H1 (cell line): ENCODE measurements around the gene EPN3. TPM values are rescaled to one million over a fixed set of nuclear protein-coding genes. Genes with fewer than 3 reads are reported as not detected.

Source experiments
- ASH2L ChIP-seq: fragments of 200-600, 300-600 bp; sonication (generic); IDR thresholded peaks from one replicate; pipeline ENCODE4 v1.7.1; 2017; ENCODE audit warnings: low read length
- CEBPB ChIP-seq: IDR thresholded peaks from 2 replicates; pipeline ENCODE4 v1.6.1; 2012; ENCODE audit warnings: low read depth, low read length
- EGR1 ChIP-seq: IDR thresholded peaks from 2 replicates; pipeline ENCODE4 v1.6.1; 2011; ENCODE audit warnings: low read depth, low read length, borderline replicate concordance
- KDM4A ChIP-seq: IDR thresholded peaks from one replicate; pipeline ENCODE4 v1.7.1; 2012; ENCODE audit warnings: low read depth, mild to moderate bottlenecking, moderate library complexity, low read length, inconsistent platforms; ENCODE audit not compliant: severe bottlenecking
- MAX ChIP-seq: IDR thresholded peaks from 2 replicates; pipeline ENCODE4 v1.6.1; 2012; ENCODE audit warnings: inconsistent platforms
- PHF8 ChIP-seq: fragments of 200-600 bp; sonication (generic); conservative IDR thresholded peaks from 2 replicates; pipeline ENCODE4 v1.7.1; 2012; ENCODE audit warnings: low read depth, mild to moderate bottlenecking, inconsistent platforms, low read length, moderate library complexity
- POLR2AphosphoS5 ChIP-seq: IDR thresholded peaks from 2 replicates; pipeline ENCODE4 v1.6.1; 2011; ENCODE audit warnings: low read depth, low read length
- RBBP5 ChIP-seq: IDR thresholded peaks from 2 replicates; pipeline ENCODE4 v1.7.1; 2012; ENCODE audit warnings: low read depth, mild to moderate bottlenecking, inconsistent platforms, low read length, moderate library complexity, borderline replicate concordance
- RFX5 ChIP-seq: IDR thresholded peaks from 2 replicates; pipeline ENCODE4 v1.6.1; 2011; ENCODE audit warnings: low read depth, low read length, improper control_type of control experiment, borderline replicate concordance
- SIN3A ChIP-seq, 2 experiments: IDR thresholded peaks in 1 of 2; conservative IDR thresholded peaks in 1 of 2; 2 replicates each; pipeline ENCODE4 v1.6.1; 2011 to 2012; ENCODE audit warnings: low read length in 2 of 2, improper control_type of control experiment in 1 of 2, low read depth in 1 of 2, mild to moderate bottlenecking in 1 of 2
- SUZ12 ChIP-seq: fragments of 200-600 bp; sonication (generic); IDR thresholded peaks from 2 replicates; pipeline ENCODE4 v1.6.1; 2012; ENCODE audit warnings: mild to moderate bottlenecking, inconsistent platforms, low read length, moderate library complexity, mixed read lengths
- TBP ChIP-seq: IDR thresholded peaks from 2 replicates; pipeline ENCODE4 v1.6.1; 2011; ENCODE audit warnings: low read depth, low read length, improper control_type of control experiment
- TCF12 ChIP-seq: IDR thresholded peaks from 2 replicates; pipeline ENCODE4 v1.6.1; 2011; ENCODE audit warnings: low read depth, mild to moderate bottlenecking, low read length
- polyA plus RNA-seq, 7 experiments: library from polyadenylated mRNA; depleted of rRNA in 3 of 7; stranded (reverse) in 5 of 7; unstranded in 2 of 7; fragments of >200 nt in 5 of 7; fragments of 200-250 nt in 2 of 7; gene quantifications; 1 replicate in 5 of 7; 2 replicates in 1 of 7; 4 replicates in 1 of 7; pipeline versions ENCODE4 v1.2.1 to v1.2.3, GENCODE V29; 2011 to 2013; ENCODE audit warnings: missing spikeins in 2 of 7, mixed read lengths in 2 of 7
- total RNA-seq: library from RNA; stranded (reverse); fragmentation: NEBNext Ultra II Directional; extraction: Animal tissue kit (Norgen Biotek cat#: 25700); gene quantifications from 2 replicates; pipeline ENCODE4 v1.2.1, GENCODE V29; 2021

The EPN3 gene
- total and polyA plus RNA-seq, 2 of the 8 experiments (the other 6 are each of a cell fraction or from before 2014, with no cell fraction given): 6.7 to 7.9 TPM

- TF ChIP-seq KDM4A (peak; percentile 87), PHF8 (0 out of 2 replicates have a peak, but pooled peaks have one; percentile 39), RBBP5 (0 out of 2 replicates have a peak, but pooled peaks have one; percentile 44), SIN3A (conservative IDR thresholded peaks at IDR 0.05 in 1 of 2, IDR thresholded peaks at IDR 0.05 in 1 of 2; ENCODE audit: low read depth in 1 of 2, low read length in 2 of 2) (peak in 1 of 2 experiments; percentile 44; a peak in 1 of 4 replicates), EGR1 (peak; percentile 97), POLR2AphosphoS5 (0 out of 2 replicates have a peak, but pooled peaks have one; percentile 19), MAX (peak; percentile 56), CEBPB (no peak), ASH2L (peak; percentile 52), RFX5 (no peak), TBP (0 out of 2 replicates have a peak, but pooled peaks have one; percentile 15), SUZ12 (peak; percentile 8; the same call in 1 of the 2 replicates), TCF12 (no peak)
Observed at GRCh38 chr17:50541716-50542688, 9.5 kb downstream of the EPN3 start (continued).
